ENCODE data around the gene EFNA4. TPM values are rescaled to one million over a fixed set of nuclear protein-coding genes. Genes with fewer than 3 reads are reported as not detected.

Gene EFNA4
- total and polyA plus RNA-seq, 4 donors, result 1.8 to 4.7 (median 3.3) TPM

- TF ChIP-seq MAX (IDR thresholded peaks at IDR 0.05) (no peak), ZBTB33 (IDR thresholded peaks at IDR 0.05) (no peak), FOXA2 (IDR thresholded peaks at IDR 0.05) (no peak), HNF4A (conservative IDR thresholded peaks at IDR 0.05) (no peak), RXRA (IDR thresholded peaks at IDR 0.05) (no peak), JUND (IDR thresholded peaks at IDR 0.05) (no peak), RAD21 (IDR thresholded peaks at IDR 0.05) (no peak)
Measured at GRCh38 chr1:155060736-155061135, 2.8 kb upstream of the EFNA4 start (continued).

DNA sequence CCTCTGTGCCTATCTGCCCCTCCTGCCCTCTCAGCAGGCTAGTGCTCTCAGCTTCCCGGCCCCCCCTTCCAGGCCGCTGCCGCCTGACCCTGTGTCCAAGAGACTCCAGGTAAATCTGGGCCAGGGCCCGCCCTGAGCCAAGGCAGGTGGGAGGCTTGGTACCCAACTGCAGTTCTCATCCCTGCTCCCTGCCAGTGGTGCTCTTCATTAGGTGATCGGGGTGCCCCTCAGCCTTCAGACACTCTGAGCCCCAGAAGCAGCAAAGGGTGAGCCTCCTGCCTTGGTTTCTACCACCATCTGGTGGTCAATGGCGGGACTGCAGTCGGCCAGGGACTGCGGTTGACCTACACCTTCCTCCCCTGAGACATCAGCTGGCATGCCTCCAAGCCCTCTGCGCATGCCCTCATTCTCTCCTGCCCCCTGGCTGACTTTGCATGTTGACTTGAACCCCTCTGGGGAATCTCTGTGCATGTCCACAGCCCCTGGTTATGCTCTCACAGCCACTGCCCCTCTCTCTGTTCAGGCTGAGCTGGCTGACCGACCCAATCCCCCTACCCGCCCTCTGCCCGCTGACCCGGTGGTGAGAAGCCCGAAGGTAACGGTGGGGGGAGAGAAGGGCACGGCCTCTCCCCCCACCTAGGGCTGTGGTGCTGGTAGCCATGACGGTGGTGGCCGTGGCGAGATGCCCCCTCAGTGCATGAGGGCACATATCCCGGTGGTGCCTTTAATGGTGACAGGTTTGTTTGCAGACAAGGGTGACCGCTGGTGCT, 2.0 kb upstream of the EFNA4 start:
- no peak overlapping the region for H3K9ac ChIP-seq (ENCODE audit: low read depth in 1 of 2, low read length in 2 of 2)
- peak; percentile 98 for DNase-seq (ENCODE audit: low spot score)
- H3K9me3 ChIP-seq (ENCODE audit: control insufficient read depth in 4 of 4, low read length in 3 of 4), result no peaks in the 10 kb centered on the region
- H3K27ac ChIP-seq (ENCODE audit: low read depth in 1 of 2, low read length in 2 of 2), result no peak overlapping the region
- TF ChIP-seq YY1 (IDR thresholded peaks at IDR 0.05) (no peak), RAD21 (IDR thresholded peaks at IDR 0.05) (peak; percentile 97 to 98), CTCF (IDR thresholded peaks at IDR 0.05; ENCODE audit: low read depth, low read length, missing input control) (peak; percentile 99), HNF4A (conservative IDR thresholded peaks at IDR 0.05) (peak in 1 of 2 donors; percentile 15)
- H3K36me3 ChIP-seq (ENCODE audit: control insufficient read depth in 4 of 4, insufficient read depth in 3 of 4, low read depth in 1 of 4, low read length in 3 of 4), result peaks cover 0 to 13% (median 9%) of the 10 kb centered on the region in 4 donors
- no peaks in the 10 kb centered on the region for H3K27me3 ChIP-seq (ENCODE audit: control insufficient read depth in 4 of 4, insufficient read depth in 4 of 4, low read length in 3 of 4)
- 32% methylated on average over 21 of the region's 21 CpGs for WGBS
- no peak overlapping the region for H3K4me3 ChIP-seq (ENCODE audit: low read depth in 1 of 3, low read length in 3 of 3)
- H3K4me1 ChIP-seq (ENCODE audit: control insufficient read depth in 4 of 4, insufficient read depth in 4 of 4, low read length in 3 of 4), result peaks cover 7 to 36% (median 30%) of the 10 kb centered on the region in 4 donors

- no peaks in the 10 kb centered on the region for H3K27me3 ChIP-seq (ENCODE audit: control insufficient read depth in 4 of 4, insufficient read depth in 4 of 4, low read length in 3 of 4)
- TF ChIP-seq, protein P1, sequence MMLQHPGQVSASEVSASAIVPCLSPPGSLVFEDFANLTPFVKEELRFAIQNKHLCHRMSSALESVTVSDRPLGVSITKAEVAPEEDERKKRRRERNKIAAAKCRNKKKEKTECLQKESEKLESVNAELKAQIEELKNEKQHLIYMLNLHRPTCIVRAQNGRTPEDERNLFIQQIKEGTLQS (IDR thresholded peaks at IDR 0.05), result no peak
- TF ChIP-seq TAF1 (conservative IDR thresholded peaks at IDR 0.05), result no peak
- TF ChIP-seq JUND (IDR thresholded peaks at IDR 0.05), result no peak
- no peak for TF ChIP-seq HNF4A (conservative IDR thresholded peaks at IDR 0.05)
- TF ChIP-seq GABPA (IDR thresholded peaks at IDR 0.05 in 1 of 2, conservative IDR thresholded peaks at IDR 0.05 in 1 of 2), result no peak
- TF ChIP-seq FOXA1 (IDR thresholded peaks at IDR 0.05), result no peak
- no peak for TF ChIP-seq NR2F2 (IDR thresholded peaks at IDR 0.05)
- TF ChIP-seq ZBTB33 (IDR thresholded peaks at IDR 0.05), result no peak
- TF ChIP-seq RXRA (IDR thresholded peaks at IDR 0.05), result no peak
- TF ChIP-seq CTCF (IDR thresholded peaks at IDR 0.05; ENCODE audit: low read depth, low read length, missing input control), result no peak
- TF ChIP-seq YY1 (IDR thresholded peaks at IDR 0.05), result no peak
- TF ChIP-seq HNF4G (IDR thresholded peaks at IDR 0.05), result no peak
- TF ChIP-seq RAD21 (IDR thresholded peaks at IDR 0.05), result no peak
- TF ChIP-seq EGR1 (IDR thresholded peaks at IDR 0.05; ENCODE audit: low read depth in 2 of 2), result no peak
- no peak for DNase-seq (ENCODE audit: low spot score)
- H3K9ac ChIP-seq (ENCODE audit: low read depth in 1 of 2, low read length in 2 of 2), result no peak overlapping the region
- no peak overlapping the region for H3K27ac ChIP-seq (ENCODE audit: low read depth in 1 of 2, low read length in 2 of 2)
- peaks cover 7 to 36% (median 30%) of the 10 kb centered on the region in 4 donors for H3K4me1 ChIP-seq (ENCODE audit: control insufficient read depth in 4 of 4, insufficient read depth in 4 of 4, low read length in 3 of 4)
- H3K36me3 ChIP-seq (ENCODE audit: control insufficient read depth in 4 of 4, insufficient read depth in 3 of 4, low read depth in 1 of 4, low read length in 3 of 4), result peaks cover 0 to 11% (median 8%) of the 10 kb centered on the region in 4 donors
- no peak overlapping the region for H3K4me3 ChIP-seq (ENCODE audit: low read depth in 1 of 3, low read length in 3 of 3)
- H3K9me3 ChIP-seq (ENCODE audit: control insufficient read depth in 4 of 4, low read length in 3 of 4), result no peaks in the 10 kb centered on the region
- WGBS, result 40% methylated on average over 29 of the region's 29 CpGs
Measured at GRCh38 chr1:155062151-155062686, 1.3 kb upstream of the EFNA4 start.

Data from liver (tissue), 9 donors.